WTC11 (cell line): ENCODE measurements around the gene QSOX2. TPM values are rescaled to one million over a fixed set of nuclear protein-coding genes. Genes with fewer than 3 reads are reported as not detected.

Experiments used
- ATAC-seq: fragments of 200-7000 bp; cut with Tn5 transposase; 2 replicates; pipeline ENCODE4 v1.10.0; 2021; ENCODE audit warnings: mild to moderate bottlenecking, moderate library complexity
- CTCF ChIA-PET: fragments of 300-600 bp; sonication (Branson Sonifier 250); formaldehyde crosslinking; loops from one replicate; lab custom pipeline; 2021; ENCODE audit warnings: antibody characterized with exemption; lab: Charles Lee
- POLR2A ChIA-PET: fragments of 350-600 bp; sonication (Branson Sonifier 250); formaldehyde crosslinking; loops from one replicate; lab custom pipeline; 2021; ENCODE audit warnings: antibody characterized with exemption; lab: Charles Lee
- DNase-seq: peaks from one replicate; pipeline ENCODE4 v3.0.0; 2021; ENCODE audit warnings: low spot score
- H3K27ac Mint-ChIP-seq: 2 replicates; pipeline ENCODE4 v1.8.0; 2021; ENCODE audit warnings: mixed read lengths
- H3K27me3 Mint-ChIP-seq: 2 replicates; pipeline ENCODE4 v1.8.0; 2021; ENCODE audit warnings: low read depth, mild to moderate bottlenecking, moderate library complexity, mixed read lengths
- H3K36me3 Mint-ChIP-seq: 2 replicates; pipeline ENCODE4 v1.8.0; 2021; ENCODE audit warnings: mixed read lengths
- H3K4me1 Mint-ChIP-seq: 2 replicates; pipeline ENCODE4 v1.8.0; 2022; ENCODE audit warnings: mixed read lengths
- H3K4me3 Mint-ChIP-seq: 2 replicates; pipeline ENCODE4 v1.8.0; 2021; ENCODE audit warnings: mild to moderate bottlenecking, moderate library complexity, mixed read lengths
- H3K9me3 Mint-ChIP-seq: 2 replicates; pipeline ENCODE4 v1.8.0; 2021; ENCODE audit warnings: mixed read lengths
- CBFB ChIP-seq: sonication (generic); formaldehyde crosslinking; IDR thresholded peaks from 2 replicates; pipeline ENCODE4 v1.8.1; 2022; ENCODE audit warnings: mild to moderate bottlenecking, low read depth, missing genetic modification reagents
- CDX4 ChIP-seq: fragments of 250-450 bp; sonication (Bioruptor Pico); IDR thresholded peaks from 2 replicates; pipeline ENCODE4 v1.9.0; 2021; ENCODE audit warnings: moderate library complexity, mild to moderate bottlenecking, inconsistent platforms, borderline replicate concordance
- CREB1 ChIP-seq: sonication (generic); formaldehyde crosslinking; IDR thresholded peaks from 2 replicates; pipeline ENCODE4 v1.8.0; 2023; ENCODE audit warnings: mild to moderate bottlenecking, missing genetic modification reagents
- FOXP4 ChIP-seq: sonication (generic); formaldehyde crosslinking; IDR thresholded peaks from 2 replicates; pipeline ENCODE4 v1.8.0; 2022; ENCODE audit warnings: mild to moderate bottlenecking, missing genetic modification reagents
- GRHL2 ChIP-seq: fragments of 250-450 bp; sonication (Bioruptor Pico); IDR thresholded peaks from 2 replicates; pipeline ENCODE4 v1.8.0; 2022; ENCODE audit warnings: mild to moderate bottlenecking, moderate library complexity; ENCODE audit not compliant: insufficient replicate concordance, severe bottlenecking
- IRF1 ChIP-seq: sonication (generic); formaldehyde crosslinking; IDR thresholded peaks from 2 replicates; pipeline ENCODE4 v1.8.0; 2023; ENCODE audit warnings: missing genetic modification reagents
- JUN ChIP-seq: sonication (generic); formaldehyde crosslinking; IDR thresholded peaks from 2 replicates; pipeline ENCODE4 v1.8.0; 2023; ENCODE audit warnings: mild to moderate bottlenecking, missing genetic modification reagents
- MLX ChIP-seq: sonication (generic); formaldehyde crosslinking; IDR thresholded peaks from 2 replicates; pipeline ENCODE4 v1.8.1; 2023; ENCODE audit warnings: mild to moderate bottlenecking, missing genetic modification reagents, moderate library complexity
- NR2C2 ChIP-seq: sonication (generic); formaldehyde crosslinking; IDR thresholded peaks from 2 replicates; pipeline ENCODE4 v1.8.0; 2022; ENCODE audit warnings: mild to moderate bottlenecking, missing genetic modification reagents
- PRRX2 ChIP-seq: fragments of 250-450 bp; sonication (Bioruptor Pico); IDR thresholded peaks from 2 replicates; pipeline ENCODE4 v1.8.0; 2021; ENCODE audit warnings: mild to moderate bottlenecking
- RELA ChIP-seq: sonication (generic); formaldehyde crosslinking; IDR thresholded peaks from 2 replicates; pipeline ENCODE4 v1.8.1; 2022; ENCODE audit warnings: missing genetic modification reagents, mild to moderate bottlenecking, borderline replicate concordance
- SMAD3 ChIP-seq: sonication (generic); formaldehyde crosslinking; IDR thresholded peaks from 2 replicates; pipeline ENCODE4 v1.8.0; 2022; ENCODE audit warnings: missing genetic modification reagents, mild to moderate bottlenecking, borderline replicate concordance
- ZNF121 ChIP-seq: sonication (generic); formaldehyde crosslinking; IDR thresholded peaks from 2 replicates; pipeline ENCODE4 v1.8.0; 2023; ENCODE audit warnings: missing genetic modification reagents
- ZNF138 ChIP-seq: sonication (generic); formaldehyde crosslinking; conservative IDR thresholded peaks from 2 replicates; pipeline ENCODE4 v1.8.1; 2022; ENCODE audit warnings: mild to moderate bottlenecking, moderate library complexity, missing genetic modification reagents
- ZNF219 ChIP-seq: sonication (generic); formaldehyde crosslinking; IDR thresholded peaks from 2 replicates; pipeline ENCODE4 v1.8.0; 2023; ENCODE audit warnings: missing genetic modification reagents, mild to moderate bottlenecking, borderline replicate concordance
- ZNF317 ChIP-seq: sonication (generic); formaldehyde crosslinking; IDR thresholded peaks from 2 replicates; pipeline ENCODE4 v1.8.1; 2023; ENCODE audit warnings: low read depth, mild to moderate bottlenecking, moderate library complexity, missing genetic modification reagents, borderline replicate concordance
- ZNF396 ChIP-seq: fragments of 250-450 bp; sonication (Bioruptor Pico); IDR thresholded peaks from 2 replicates; pipeline ENCODE4 v1.8.0; 2021; ENCODE audit warnings: mild to moderate bottlenecking, moderate library complexity, borderline replicate concordance
- ZNF423 ChIP-seq: fragments of 250-450 bp; sonication (Bioruptor Pico); IDR thresholded peaks from 2 replicates; pipeline ENCODE4 v2.1.2; 2022; ENCODE audit warnings: mild to moderate bottlenecking, moderate library complexity
- ZNF532 ChIP-seq: fragments of 250-450 bp; sonication (Bioruptor Pico); IDR thresholded peaks from 2 replicates; pipeline ENCODE4 v1.9.0; 2021; ENCODE audit warnings: mild to moderate bottlenecking, borderline replicate concordance
- ZNF671 ChIP-seq: fragments of 250-450 bp; sonication (Bioruptor Pico); IDR thresholded peaks from 2 replicates; pipeline ENCODE4 v1.8.0; 2021; ENCODE audit warnings: mild to moderate bottlenecking
- ZSCAN18 ChIP-seq: fragments of 250-450 bp; sonication (Bioruptor Pico); IDR thresholded peaks from 2 replicates; pipeline ENCODE4 v2.1.2; 2022; ENCODE audit warnings: mild to moderate bottlenecking, moderate library complexity
- total RNA-seq: library from RNA; stranded (reverse); gene quantifications from 3 replicates; pipeline ENCODE4 v1.2.3, GENCODE V29; 2021

Gene QSOX2
- total RNA-seq, 1 experiment from 2014 or later: 33.2 TPM

- H3K36me3 Mint-ChIP-seq: peaks cover 29% of the 10 kb centered on the region
- 0 out of 2 replicates have a peak, but pooled peaks cover 3% of the 10 kb centered on the region for H3K9me3 Mint-ChIP-seq
- POLR2A ChIA-PET: no interaction called here
- TF ChIP-seq ZNF219 (CRISPR knock-in tag) (no peak), NR2C2 (no peak), ZNF121 (no peak), ZNF317 (CRISPR knock-in tag) (no peak)
- TF ChIP-seq, all 79 proteins: peak for 0
- Mint-ChIP-seq H3K4me1 (no peaks in the 10 kb centered on the region), H3K4me3 (no peak overlapping the region), H3K27me3 (peaks cover 21% of the 10 kb centered on the region), H3K27ac (no peak overlapping the region)
- ATAC-seq: no peak
- CTCF ChIA-PET: interaction anchor here (0.9 to 1.2 kb wide), 3 partner anchors 39 to 75 kb away, joined by 3 to 8 read pairs (median 3); no protein-coding TSS in a partner anchor
- no peak for DNase-seq
Measured at GRCh38 chr9:136209232-136209631, 36.4 kb downstream of the QSOX2 start.

- TF ChIP-seq CBFB (CRISPR knock-in tag) (no peak), CDX4 (CRISPR knock-in tag) (no peak), ZNF138 (no peak)
- H3K4me3 Mint-ChIP-seq: no peak overlapping the region
- POLR2A ChIA-PET: no interaction called here
- H3K27ac Mint-ChIP-seq: no peak overlapping the region
- peaks cover 24% of the 10 kb centered on the region for H3K36me3 Mint-ChIP-seq
- DNase-seq (no peak), ATAC-seq (no peak)
- peaks cover 27% of the 10 kb centered on the region for H3K27me3 Mint-ChIP-seq
- CTCF ChIA-PET: interaction anchor here (0.6 to 1.9 kb wide), 3 partner anchors 38 to 428 kb away, joined by 4 to 7 read pairs (median 5); partner anchors contain the start of gene UBAC1
- H3K4me1 Mint-ChIP-seq: no peaks in the 10 kb centered on the region
- 0 out of 2 replicates have a peak, but pooled peaks cover 1% of the 10 kb centered on the region for H3K9me3 Mint-ChIP-seq
Measured at GRCh38 chr9:136208675-136209074, 36.9 kb downstream of the QSOX2 start.

- Mint-ChIP-seq H3K27me3 (peaks cover 38% of the 10 kb centered on the region), H3K27ac (no peak overlapping the region), H3K36me3 (peaks cover 13% of the 10 kb centered on the region; the same call in 1 of the 2 replicates), H3K9me3 (no peaks in the 10 kb centered on the region), H3K4me3 (no peak overlapping the region), H3K4me1 (no peaks in the 10 kb centered on the region)
- CTCF ChIA-PET: interaction anchor here (0.6 to 1.9 kb wide), 3 partner anchors 9 to 60 kb away, joined by 3 to 8 read pairs (median 4); no protein-coding TSS in a partner anchor
- DNase-seq: no peak
- no peak for ATAC-seq
- POLR2A ChIA-PET: no interaction called here
- TF ChIP-seq ZNF532 (CRISPR knock-in tag) (no peak), SMAD3 (no peak), FOXP4 (CRISPR knock-in tag) (no peak), IRF1 (no peak), RELA (CRISPR knock-in tag) (no peak), ZNF219 (CRISPR knock-in tag) (no peak), ZSCAN18 (no peak), JUN (no peak), ZNF121 (no peak), ZNF396 (CRISPR knock-in tag) (no peak), MLX (CRISPR knock-in tag) (no peak), CREB1 (no peak), ZNF423 (no peak), GRHL2 (no peak), ZNF138 (no peak), PRRX2 (CRISPR knock-in tag) (no peak), ZNF671 (CRISPR knock-in tag) (no peak), ZNF317 (CRISPR knock-in tag) (no peak)
Measured at GRCh38 chr9:136207616-136208015, 38.0 kb downstream of the QSOX2 start.
